ENCODE data around the gene CHST14. TPM values are rescaled to one million over a fixed set of nuclear protein-coding genes. Genes with fewer than 3 reads are reported as not detected.

The CHST14 gene
- polyA plus RNA-seq, 2 of the 4 experiments (the other 2 are of a cell fraction), result 8.6 to 11.0 TPM

DNA sequence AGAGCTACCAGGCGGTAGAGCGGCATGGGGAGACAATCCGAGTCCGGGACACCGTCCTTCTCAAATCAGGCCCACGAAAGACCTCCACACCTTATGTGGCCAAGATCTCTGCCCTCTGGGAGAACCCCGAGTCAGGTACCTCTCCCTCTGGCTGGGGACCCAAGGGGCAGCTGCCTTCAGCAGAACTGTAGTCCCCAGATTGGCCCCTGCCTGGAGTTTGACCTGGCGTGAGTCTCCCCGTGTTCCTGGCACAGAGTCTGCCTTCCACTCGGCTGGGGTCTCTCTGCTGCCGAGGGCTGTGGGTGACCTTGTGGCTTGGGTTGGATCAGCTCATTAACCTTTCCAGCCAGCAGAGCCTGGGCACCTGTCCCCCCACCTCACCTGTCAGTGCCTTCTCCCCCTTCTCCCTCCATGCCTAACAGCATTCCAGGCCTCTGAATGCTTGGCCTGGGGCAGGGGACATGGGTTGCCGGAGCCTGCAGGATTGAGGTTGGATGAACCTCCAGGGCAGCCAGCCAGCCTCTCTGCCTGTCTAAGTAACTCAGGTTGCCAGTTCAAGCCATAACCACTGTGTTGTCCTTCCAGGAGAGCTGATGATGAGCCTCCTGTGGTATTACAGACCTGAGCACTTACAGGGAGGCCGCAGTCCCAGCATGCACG lies 6.8 kb upstream of the CHST14 start:
- 88% methylated on average over 13 of the region's 14 CpGs for WGBS (ENCODE audit: missing lambda C conversion rate)
- Histone ChIP-seq H3K4me1 (no peaks in the 10 kb centered on the region), H3K9me3 (no peaks in the 10 kb centered on the region), H3K4me2 (no peak overlapping the region), H3K4me3 (no peak overlapping the region), H3K27ac (no peak overlapping the region)
- FAIRE-seq (no peak), ATAC-seq (no peak), DNase-seq (ENCODE audit: low read depth in 1 of 2, low spot score in 1 of 2) (no peak)
- TF ChIP-seq, protein P1, sequence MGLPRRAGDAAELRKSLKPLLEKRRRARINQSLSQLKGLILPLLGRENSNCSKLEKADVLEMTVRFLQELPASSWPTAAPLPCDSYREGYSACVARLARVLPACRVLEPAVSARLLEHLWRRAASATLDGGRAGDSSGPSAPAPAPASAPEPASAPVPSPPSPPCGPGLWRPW (IDR thresholded peaks at IDR 0.05), result no peak
- no peak for TF ChIP-seq PHF8 (IDR thresholded peaks at IDR 0.05; ENCODE audit: borderline replicate concordance, low read depth)
- TF ChIP-seq, protein P2, sequence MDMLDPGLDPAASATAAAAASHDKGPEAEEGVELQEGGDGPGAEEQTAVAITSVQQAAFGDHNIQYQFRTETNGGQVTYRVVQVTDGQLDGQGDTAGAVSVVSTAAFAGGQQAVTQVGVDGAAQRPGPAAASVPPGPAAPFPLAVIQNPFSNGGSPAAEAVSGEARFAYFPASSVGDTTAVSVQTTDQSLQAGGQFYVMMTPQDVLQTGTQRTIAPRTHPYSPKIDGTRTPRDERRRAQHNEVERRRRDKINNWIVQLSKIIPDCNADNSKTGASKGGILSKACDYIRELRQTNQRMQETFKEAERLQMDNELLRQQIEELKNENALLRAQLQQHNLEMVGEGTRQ (IDR thresholded peaks at IDR 0.05), result no peak
- no peak for TF ChIP-seq RARB (CRISPR knock-in tag; IDR thresholded peaks at IDR 0.05)
- TF ChIP-seq POLR2A (IDR thresholded peaks at IDR 0.05; ENCODE audit: low read length), result no peak
- TF ChIP-seq MAFK (IDR thresholded peaks at IDR 0.05; ENCODE audit: partially characterized antibody), result no peak
- TF ChIP-seq NR3C1 (IDR thresholded peaks at IDR 0.05), result no peak
- no peak for TF ChIP-seq POLR2AphosphoS2 (conservative IDR thresholded peaks at IDR 0.05; ENCODE audit: low read length)
- TF ChIP-seq MYC (IDR thresholded peaks at IDR 0.05; ENCODE audit: borderline replicate concordance, low read length), result no peak
- TF ChIP-seq SMC3 (IDR thresholded peaks at IDR 0.05), result no peak
- TF ChIP-seq, protein P3, sequence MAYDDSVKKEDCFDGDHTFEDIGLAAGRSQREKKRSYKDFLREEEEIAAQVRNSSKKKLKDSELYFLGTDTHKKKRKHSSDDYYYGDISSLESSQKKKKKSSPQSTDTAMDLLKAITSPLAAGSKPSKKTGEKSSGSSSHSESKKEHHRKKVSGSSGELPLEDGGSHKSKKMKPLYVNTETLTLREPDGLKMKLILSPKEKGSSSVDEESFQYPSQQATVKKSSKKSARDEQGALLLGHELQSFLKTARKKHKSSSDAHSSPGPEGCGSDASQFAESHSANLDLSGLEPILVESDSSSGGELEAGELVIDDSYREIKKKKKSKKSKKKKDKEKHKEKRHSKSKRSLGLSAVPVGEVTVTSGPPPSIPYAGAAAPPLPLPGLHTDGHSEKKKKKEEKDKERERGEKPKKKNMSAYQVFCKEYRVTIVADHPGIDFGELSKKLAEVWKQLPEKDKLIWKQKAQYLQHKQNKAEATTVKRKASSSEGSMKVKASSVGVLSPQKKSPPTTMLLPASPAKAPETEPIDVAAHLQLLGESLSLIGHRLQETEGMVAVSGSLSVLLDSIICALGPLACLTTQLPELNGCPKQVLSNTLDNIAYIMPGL (CRISPR knock-in tag; IDR thresholded peaks at IDR 0.05; ENCODE audit: borderline replicate concordance), result no peak
- no peak for TF ChIP-seq ZFP36 (IDR thresholded peaks at IDR 0.05; ENCODE audit: borderline replicate concordance, partially characterized antibody)
- TF ChIP-seq SREBF2 (IDR thresholded peaks at IDR 0.05), result no peak
- TF ChIP-seq HEYL (CRISPR knock-in tag; IDR thresholded peaks at IDR 0.05), result no peak
- ChIA-PET POLR2A (no interaction called here), CTCF (interaction anchor here (0.9 to 2.4 kb wide), 3 partner anchors 12 to 185 kb away, joined by 4 to 11 read pairs (median 4); no protein-coding TSS in a partner anchor)

GRCh38 chr15:40464595-40465185 lies 6.1 kb upstream of the CHST14 start:
- Histone ChIP-seq H3K9me3 (no peaks in the 10 kb centered on the region), H3K4me2 (no peak overlapping the region), H3K4me3 (no peak overlapping the region), H3K4me1 (no peaks in the 10 kb centered on the region), H3K27ac (no peak overlapping the region)
- FAIRE-seq (no peak), ATAC-seq (no peak), DNase-seq (ENCODE audit: low read depth in 1 of 2, low spot score in 1 of 2) (no peak)
- ChIA-PET POLR2A (no interaction called here), CTCF (interaction anchor here (1.8 to 2.4 kb wide), 2 partner anchors 12 to 186 kb away, joined by 4 to 11 read pairs; no protein-coding TSS in a partner anchor)
- WGBS (ENCODE audit: missing lambda C conversion rate), result 96% methylated on average over 3 of the region's 3 CpGs
- TF ChIP-seq NR3C1 (IDR thresholded peaks at IDR 0.05) (no peak), JUNB (IDR thresholded peaks at IDR 0.05) (no peak), CEBPB (IDR thresholded peaks at IDR 0.05) (no peak), FOXS1 (CRISPR knock-in tag; IDR thresholded peaks at IDR 0.05) (no peak), EP300 (IDR thresholded peaks at IDR 0.05) (no peak), ESRRA (IDR thresholded peaks at IDR 0.05; ENCODE audit: borderline replicate concordance, low read length) (no peak), HEYL (CRISPR knock-in tag; IDR thresholded peaks at IDR 0.05) (no peak), CBX8 (IDR thresholded peaks at IDR 0.05) (no peak), FOSB (CRISPR knock-in tag; IDR thresholded peaks at IDR 0.05) (no peak), ZC3H11A (IDR thresholded peaks at IDR 0.05) (no peak), PHF8 (IDR thresholded peaks at IDR 0.05; ENCODE audit: borderline replicate concordance, low read depth) (no peak), BHLHE40 (IDR thresholded peaks at IDR 0.05; ENCODE audit: low read depth, low read length) (no peak), RNF2 (IDR thresholded peaks at IDR 0.05; ENCODE audit: borderline replicate concordance, low read depth) (no peak), NFE2L2 (conservative IDR thresholded peaks at IDR 0.05; ENCODE audit: low read length) (no peak)
- TF ChIP-seq, protein P4, sequence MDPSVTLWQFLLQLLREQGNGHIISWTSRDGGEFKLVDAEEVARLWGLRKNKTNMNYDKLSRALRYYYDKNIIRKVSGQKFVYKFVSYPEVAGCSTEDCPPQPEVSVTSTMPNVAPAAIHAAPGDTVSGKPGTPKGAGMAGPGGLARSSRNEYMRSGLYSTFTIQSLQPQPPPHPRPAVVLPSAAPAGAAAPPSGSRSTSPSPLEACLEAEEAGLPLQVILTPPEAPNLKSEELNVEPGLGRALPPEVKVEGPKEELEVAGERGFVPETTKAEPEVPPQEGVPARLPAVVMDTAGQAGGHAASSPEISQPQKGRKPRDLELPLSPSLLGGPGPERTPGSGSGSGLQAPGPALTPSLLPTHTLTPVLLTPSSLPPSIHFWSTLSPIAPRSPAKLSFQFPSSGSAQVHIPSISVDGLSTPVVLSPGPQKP (IDR thresholded peaks at IDR 0.05; ENCODE audit: low read depth, low read length), result no peak
- TF ChIP-seq, protein P1 (IDR thresholded peaks at IDR 0.05), result no peak
- TF ChIP-seq, protein P2 (IDR thresholded peaks at IDR 0.05), result no peak
